WERI-Rb-1 (cell line): ENCODE measurements around the gene CPNE7.

ENCODE experiments used
- DNase-seq: peaks from one replicate; pipeline ENCODE4 v3.0.0-alpha.2; 2020
- H3K27ac ChIP-seq: fragments of 250-450 bp; sonication (Bioruptor Pico); 2 replicates; pipeline ENCODE4 v1.5.1; 2020; ENCODE audit warnings: mild to moderate bottlenecking, moderate library complexity
- H3K27me3 ChIP-seq: fragments of 250-450 bp; sonication (Bioruptor Pico); 2 replicates; pipeline ENCODE4 v1.5.1; 2021; ENCODE audit warnings: mild to moderate bottlenecking, low read depth, moderate library complexity; ENCODE audit not compliant: insufficient read depth, severe bottlenecking
- H3K36me3 ChIP-seq: fragments of 250-450 bp; sonication (Bioruptor Pico); 2 replicates; pipeline ENCODE4 v1.5.1; 2020; ENCODE audit warnings: mild to moderate bottlenecking, moderate library complexity
- H3K4me3 ChIP-seq: 2 replicates; pipeline ENCODE4 v1.5.1; 2011; ENCODE audit warnings: low read depth, mild to moderate bottlenecking, control low read depth, low read length
- H3K9me3 ChIP-seq: fragments of 250-450 bp; sonication (Bioruptor Pico); 2 replicates; pipeline ENCODE4 v1.5.1; 2021; ENCODE audit warnings: mild to moderate bottlenecking, moderate library complexity; ENCODE audit not compliant: severe bottlenecking
- TF ChIP-seq, protein P1 (sequence below): IDR thresholded peaks from 2 replicates; pipeline ENCODE4 v1.5.1; 2011; ENCODE audit warnings: low read depth, mild to moderate bottlenecking, control low read depth, inconsistent platforms, low read length

CPNE7 gene

GRCh38 chr16:89536371-89536770 is 39.2 kb upstream of the CPNE7 start:
- no peaks in the 10 kb centered on the region for H3K9me3 ChIP-seq
- TF ChIP-seq, protein P1, sequence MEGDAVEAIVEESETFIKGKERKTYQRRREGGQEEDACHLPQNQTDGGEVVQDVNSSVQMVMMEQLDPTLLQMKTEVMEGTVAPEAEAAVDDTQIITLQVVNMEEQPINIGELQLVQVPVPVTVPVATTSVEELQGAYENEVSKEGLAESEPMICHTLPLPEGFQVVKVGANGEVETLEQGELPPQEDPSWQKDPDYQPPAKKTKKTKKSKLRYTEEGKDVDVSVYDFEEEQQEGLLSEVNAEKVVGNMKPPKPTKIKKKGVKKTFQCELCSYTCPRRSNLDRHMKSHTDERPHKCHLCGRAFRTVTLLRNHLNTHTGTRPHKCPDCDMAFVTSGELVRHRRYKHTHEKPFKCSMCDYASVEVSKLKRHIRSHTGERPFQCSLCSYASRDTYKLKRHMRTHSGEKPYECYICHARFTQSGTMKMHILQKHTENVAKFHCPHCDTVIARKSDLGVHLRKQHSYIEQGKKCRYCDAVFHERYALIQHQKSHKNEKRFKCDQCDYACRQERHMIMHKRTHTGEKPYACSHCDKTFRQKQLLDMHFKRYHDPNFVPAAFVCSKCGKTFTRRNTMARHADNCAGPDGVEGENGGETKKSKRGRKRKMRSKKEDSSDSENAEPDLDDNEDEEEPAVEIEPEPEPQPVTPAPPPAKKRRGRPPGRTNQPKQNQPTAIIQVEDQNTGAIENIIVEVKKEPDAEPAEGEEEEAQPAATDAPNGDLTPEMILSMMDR: no peak
- no peak overlapping the region for H3K27ac ChIP-seq
- no peak for DNase-seq
- H3K36me3 ChIP-seq: peaks cover 5% of the 10 kb centered on the region; the same call in 1 of the 2 replicates
- no peak overlapping the region for H3K4me3 ChIP-seq
- H3K27me3 ChIP-seq: no peaks in the 10 kb centered on the region

DNA sequence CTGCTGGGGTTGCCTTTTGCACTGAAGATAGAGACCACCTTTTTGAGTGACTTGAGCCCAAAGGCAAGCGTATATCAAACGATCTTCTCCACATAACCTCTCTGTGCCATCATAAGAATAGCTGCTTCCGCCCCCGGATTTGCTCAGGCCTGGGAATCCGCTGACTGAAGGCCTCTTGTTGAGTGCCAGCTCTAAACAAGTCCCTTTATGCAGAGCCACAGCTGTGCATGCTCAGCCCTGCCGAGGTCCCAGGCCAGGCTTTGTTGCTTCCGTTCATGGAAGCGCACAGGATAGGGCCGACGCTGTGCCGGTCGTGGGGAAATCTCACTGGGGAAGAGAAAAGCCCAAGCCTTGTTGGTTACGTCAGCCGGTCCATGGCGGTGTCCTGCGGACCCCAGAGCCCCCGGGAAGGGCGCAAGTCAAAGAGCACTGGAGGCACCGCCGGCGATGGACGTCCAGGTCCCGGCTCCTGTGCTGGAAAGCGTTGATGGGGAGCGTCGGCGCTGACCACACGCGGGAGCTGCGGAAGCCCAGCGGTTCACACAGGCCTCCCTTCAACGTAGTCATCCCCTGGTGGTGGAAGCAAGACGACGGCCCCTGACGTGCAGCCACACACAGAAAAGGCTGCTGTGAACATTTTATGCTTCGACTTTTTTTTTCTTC is 38.5 kb upstream of the CPNE7 start:
- no peaks in the 10 kb centered on the region for H3K9me3 ChIP-seq
- H3K27me3 ChIP-seq: no peaks in the 10 kb centered on the region
- H3K27ac ChIP-seq: no peak overlapping the region
- H3K4me3 ChIP-seq: no peak overlapping the region
- TF ChIP-seq, protein P1: no peak
- DNase-seq: no peak
- H3K36me3 ChIP-seq: peaks cover 5% of the 10 kb centered on the region; the same call in 1 of the 2 replicates

DNA sequence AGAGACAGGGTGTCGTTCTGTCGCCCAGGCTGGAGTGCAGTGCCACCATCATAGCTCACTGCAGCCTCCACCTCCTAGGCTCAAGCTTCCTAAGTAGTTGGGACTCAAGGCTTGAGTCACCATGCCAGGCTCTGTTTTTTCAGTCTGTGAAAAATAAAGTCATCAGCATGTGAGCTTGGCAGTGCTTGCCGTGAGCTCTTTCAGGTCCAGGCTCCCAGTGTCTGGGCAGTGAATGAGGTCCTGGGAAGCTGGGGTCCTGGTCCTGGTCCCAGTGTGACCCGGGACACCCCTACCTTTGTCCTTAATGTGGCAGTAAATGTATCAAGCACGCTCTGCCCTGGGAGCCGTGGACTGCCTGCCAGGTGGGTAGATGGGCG is 38.0 kb upstream of the CPNE7 start:
- no peak for DNase-seq
- no peak overlapping the region for H3K27ac ChIP-seq
- TF ChIP-seq, protein P1: no peak
- no peak overlapping the region for H3K4me3 ChIP-seq
- no peaks in the 10 kb centered on the region for H3K27me3 ChIP-seq
- H3K9me3 ChIP-seq: no peaks in the 10 kb centered on the region
- peaks cover 5% of the 10 kb centered on the region; the same call in 1 of the 2 replicates for H3K36me3 ChIP-seq

DNA sequence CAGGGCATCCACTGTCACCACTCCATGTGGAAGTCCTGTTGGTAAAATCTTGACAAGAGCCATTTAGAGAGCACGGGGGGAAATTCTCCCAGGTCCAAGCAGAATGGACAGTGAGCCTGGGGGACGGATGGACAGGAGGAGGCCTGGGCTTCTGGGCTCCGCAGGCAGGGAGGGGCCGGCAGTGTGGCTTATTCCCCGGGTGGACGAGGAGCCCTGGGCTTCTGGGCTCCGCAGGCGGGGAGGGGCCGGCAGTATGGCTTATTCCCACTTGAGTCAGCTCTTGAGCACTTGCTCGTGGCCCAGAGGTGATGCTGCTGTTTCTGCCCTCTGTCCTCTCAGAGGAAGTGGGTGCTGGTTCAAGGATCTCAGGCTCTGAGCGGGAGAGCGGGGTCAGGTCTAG is 37.3 kb upstream of the CPNE7 start:
- TF ChIP-seq, protein P1: no peak
- no peak overlapping the region for H3K27ac ChIP-seq
- H3K36me3 ChIP-seq: peaks cover 5% of the 10 kb centered on the region; the same call in 1 of the 2 replicates
- no peak for DNase-seq
- H3K9me3 ChIP-seq: no peaks in the 10 kb centered on the region
- no peaks in the 10 kb centered on the region for H3K27me3 ChIP-seq
- H3K4me3 ChIP-seq: no peak overlapping the region

- Histone ChIP-seq H3K36me3 (no peaks in the 10 kb centered on the region), H3K9me3 (no peaks in the 10 kb centered on the region), H3K27me3 (no peaks in the 10 kb centered on the region), H3K4me3 (no peak overlapping the region), H3K27ac (no peak overlapping the region)
- DNase-seq: no peak
- TF ChIP-seq, protein P1: no peak
Observed at GRCh38 chr16:89540557-89540956, 35.0 kb upstream of the CPNE7 start.

DNA sequence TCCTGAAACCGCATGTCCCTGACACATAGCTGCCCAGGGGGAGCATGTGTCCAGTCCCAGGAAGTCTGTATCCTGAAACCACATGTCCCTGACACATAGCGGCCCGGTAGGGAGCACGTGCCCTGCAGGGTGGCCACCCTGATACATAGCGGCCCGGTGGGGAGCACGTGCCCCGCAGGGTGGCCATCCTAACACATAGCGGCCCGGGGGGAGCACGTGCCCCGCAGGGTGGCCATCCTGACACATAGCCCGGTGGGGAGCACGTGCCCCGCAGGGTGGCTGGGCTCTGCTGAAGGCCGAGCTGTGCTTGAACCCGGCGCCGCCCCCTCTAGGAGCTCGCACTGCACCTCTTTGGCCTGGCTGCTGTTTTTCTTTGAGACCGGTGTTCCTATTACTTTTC is 33.8 kb upstream of the CPNE7 start:
- TF ChIP-seq, protein P1: no peak
- no peak for DNase-seq
- no peaks in the 10 kb centered on the region for H3K27me3 ChIP-seq
- H3K27ac ChIP-seq: no peak overlapping the region
- H3K36me3 ChIP-seq: no peaks in the 10 kb centered on the region
- no peak overlapping the region for H3K4me3 ChIP-seq
- no peaks in the 10 kb centered on the region for H3K9me3 ChIP-seq
